Neuron (in vitro differentiated cells): Measurements from ENCODE around the gene RETSAT.
"Not testable (repeated sequence)": the region's sequence is repeated elsewhere in the genome, so short reads cannot be mapped to it uniquely, and the experiment has no call there.

ENCODE experiments used
- H2AFZ ChIP-seq: one replicate; pipeline ENCODE4 v1.6.1; 2013; ENCODE audit warnings: low read depth, mild to moderate bottlenecking, inconsistent platforms, low read length, moderate library complexity
- H3K27me3 ChIP-seq: one replicate; pipeline ENCODE4 v1.6.1; 2013; ENCODE audit warnings: low read length; ENCODE audit not compliant: insufficient read depth
- H3K36me3 ChIP-seq: one replicate; pipeline ENCODE4 v1.6.1; 2013; ENCODE audit warnings: low read length; ENCODE audit not compliant: insufficient read depth
- H3K4me1 ChIP-seq: one replicate; pipeline ENCODE4 v1.6.1; 2013; ENCODE audit warnings: low read length; ENCODE audit not compliant: insufficient read depth
- H3K4me3 ChIP-seq: 2 replicates; pipeline ENCODE4 v1.5.1; 2013; ENCODE audit warnings: mild to moderate bottlenecking, low read length, moderate library complexity
- H3K9me3 ChIP-seq: one replicate; pipeline ENCODE4 v1.6.1; 2013; ENCODE audit warnings: low read length

The RETSAT gene

DNA sequence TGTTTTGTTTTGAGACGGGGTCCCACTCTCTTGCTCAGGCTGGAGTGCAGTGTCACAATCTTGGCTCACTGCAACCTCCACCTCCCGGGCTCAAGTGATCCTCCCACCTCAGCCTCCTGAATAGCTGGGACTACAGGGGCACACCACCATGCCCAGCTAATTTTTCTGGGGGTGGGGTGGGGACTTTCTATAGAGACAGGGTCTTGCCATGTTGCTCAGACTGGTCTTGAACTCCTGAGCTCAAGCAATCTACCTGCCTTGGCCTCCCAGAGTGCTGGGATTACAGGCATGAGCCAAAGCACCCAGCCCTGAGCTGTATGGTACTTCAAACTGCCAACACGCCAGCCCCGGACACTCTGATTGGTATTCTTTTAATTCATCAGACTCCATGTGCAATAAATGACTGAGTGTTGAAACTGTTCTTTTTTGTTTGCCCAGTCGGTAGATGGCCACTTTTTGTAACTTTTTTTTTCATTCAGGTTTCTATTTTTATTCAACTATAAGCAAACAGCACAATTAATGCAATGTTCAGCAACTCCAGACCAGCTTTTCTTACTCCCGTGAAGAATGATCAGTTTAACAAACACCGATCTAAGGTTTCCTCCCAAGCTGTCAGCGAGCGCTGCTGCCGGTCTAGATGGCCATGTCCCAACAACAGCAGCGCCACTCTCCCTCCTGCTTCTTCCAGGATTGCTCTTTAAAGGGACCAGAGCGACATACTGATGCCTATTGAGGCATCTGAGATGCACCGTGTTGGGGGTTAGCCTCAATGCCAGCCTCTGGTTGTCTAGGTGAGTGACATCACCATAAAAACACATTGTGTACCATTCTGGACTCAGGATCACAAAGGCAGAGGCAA lies 14.1 kb downstream of the RETSAT start:
- Histone ChIP-seq H3K9me3 (no peaks in the 10 kb centered on the region), H3K36me3 (peaks cover 6% of the 10 kb centered on the region), H3K4me3 (no peak overlapping the region), H3K27me3 (no peaks in the 10 kb centered on the region), H2AFZ (no peak overlapping the region), H3K4me1 (peaks cover 11% of the 10 kb centered on the region)

DNA sequence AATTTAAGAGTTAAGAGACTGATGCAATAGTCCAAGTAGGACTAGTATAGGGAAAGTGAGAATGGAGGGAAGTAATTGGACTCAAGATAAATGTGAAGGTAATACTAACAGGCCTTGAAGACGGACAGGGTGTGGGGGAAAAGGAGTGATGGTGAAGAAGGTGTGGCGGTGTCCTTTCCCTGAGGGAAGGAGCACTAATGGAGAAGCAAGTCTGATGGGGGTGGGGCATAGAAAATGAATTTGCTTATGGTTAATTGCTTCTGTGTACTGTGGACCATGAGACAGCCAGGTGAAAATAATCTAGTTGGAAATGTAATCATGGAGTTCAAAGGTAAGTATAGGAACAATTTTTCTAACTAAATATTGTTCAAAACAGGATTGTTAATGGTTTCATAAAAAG lies 19.4 kb downstream of the RETSAT start:
- Histone ChIP-seq H3K4me1 (peaks cover 11% of the 10 kb centered on the region), H3K27me3 (no peaks in the 10 kb centered on the region), H2AFZ (no peak overlapping the region), H3K4me3 (no peak overlapping the region), H3K36me3 (no peaks in the 10 kb centered on the region), H3K9me3 (no peaks in the 10 kb centered on the region)

DNA sequence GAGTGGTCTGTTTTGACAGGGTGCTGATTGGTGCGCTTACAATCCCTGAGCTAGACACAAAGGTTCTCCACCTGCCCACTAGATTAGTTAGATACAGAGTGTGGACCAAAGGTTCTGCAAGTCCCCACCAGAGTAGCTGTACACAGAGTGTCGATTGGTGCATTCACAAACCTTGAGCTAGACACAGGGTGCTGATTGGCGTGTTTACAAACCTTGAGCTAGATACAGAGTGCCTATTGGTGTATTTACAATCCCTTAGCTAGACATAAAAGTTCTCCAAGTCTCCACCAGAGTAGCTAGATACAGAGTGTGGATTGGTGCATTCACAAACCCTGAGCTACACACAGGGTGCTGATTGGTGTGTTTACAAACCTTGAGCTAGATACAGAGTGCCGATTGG lies 20.5 kb downstream of the RETSAT start:
- H3K9me3 ChIP-seq, H3K36me3 ChIP-seq, H3K27me3 ChIP-seq, H3K4me3 ChIP-seq, H2AFZ ChIP-seq: not testable (repeated sequence)
- H3K4me1 ChIP-seq = peaks cover 13% of the 10 kb centered on the region

DNA sequence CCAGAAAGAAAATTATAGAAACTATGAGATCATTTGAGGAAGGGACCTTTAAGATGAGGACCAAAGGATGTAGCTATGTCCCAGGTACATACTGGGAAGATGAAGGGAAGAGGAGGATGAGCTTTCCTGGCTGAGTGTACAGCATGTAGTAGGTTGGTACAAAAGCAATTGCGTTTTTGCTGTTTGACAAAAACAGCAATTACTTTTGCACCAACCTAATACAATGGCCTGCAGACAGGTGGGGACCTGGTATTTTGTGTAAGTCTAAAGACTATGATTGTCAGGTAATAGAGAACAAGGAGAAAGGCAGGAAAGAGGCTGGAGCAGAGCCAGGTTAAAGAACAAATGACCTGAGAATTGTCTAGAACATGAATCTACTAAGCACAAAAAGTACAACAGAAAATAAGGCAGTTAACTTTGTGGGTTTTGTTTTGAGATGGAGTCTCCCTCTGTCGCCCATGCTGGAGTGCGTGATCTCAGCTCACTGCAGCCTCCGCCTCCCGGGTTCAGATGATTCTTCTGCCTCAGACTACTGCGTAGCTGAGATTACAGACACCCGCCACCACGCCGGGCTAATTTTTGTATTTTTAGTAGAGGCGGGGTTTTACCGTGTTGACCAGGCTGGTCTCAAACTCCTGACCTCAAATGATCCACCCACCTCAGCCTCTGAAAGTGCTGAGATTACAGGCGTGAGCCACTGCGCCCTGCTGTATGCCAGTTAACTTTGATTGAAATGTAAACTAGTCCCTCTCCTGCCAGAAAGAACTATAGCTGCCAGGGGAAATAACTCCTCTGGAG lies 23.3 kb downstream of the RETSAT start:
- no peaks in the 10 kb centered on the region for H3K27me3 ChIP-seq
- no peak overlapping the region for H3K4me3 ChIP-seq
- peaks cover 6% of the 10 kb centered on the region for H3K36me3 ChIP-seq
- peaks cover 16% of the 10 kb centered on the region for H3K4me1 ChIP-seq
- no peak overlapping the region for H2AFZ ChIP-seq
- H3K9me3 ChIP-seq = no peaks in the 10 kb centered on the region

DNA sequence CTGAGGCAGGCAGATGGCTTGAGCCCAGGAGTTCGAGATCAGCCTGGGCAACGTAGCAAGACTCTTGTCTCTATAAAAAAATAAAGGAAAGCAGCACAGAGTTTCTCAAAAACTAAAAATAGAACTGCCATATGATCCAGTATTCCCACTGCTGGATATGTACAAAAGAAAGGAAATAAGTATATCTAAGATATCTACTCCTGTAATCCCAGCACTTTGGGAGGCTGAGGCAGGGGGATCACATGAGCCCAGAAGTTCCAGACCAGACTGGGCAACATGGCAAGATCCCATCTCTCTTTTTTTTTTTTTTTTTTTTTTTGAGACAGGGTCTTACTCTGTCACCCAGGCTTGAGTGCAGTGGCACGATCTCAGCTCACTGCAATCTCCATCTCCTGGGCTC lies 24.6 kb downstream of the RETSAT start:
- H3K4me1 ChIP-seq = peaks cover 28% of the 10 kb centered on the region
- not testable (repeated sequence) for H3K4me3 ChIP-seq

DNA sequence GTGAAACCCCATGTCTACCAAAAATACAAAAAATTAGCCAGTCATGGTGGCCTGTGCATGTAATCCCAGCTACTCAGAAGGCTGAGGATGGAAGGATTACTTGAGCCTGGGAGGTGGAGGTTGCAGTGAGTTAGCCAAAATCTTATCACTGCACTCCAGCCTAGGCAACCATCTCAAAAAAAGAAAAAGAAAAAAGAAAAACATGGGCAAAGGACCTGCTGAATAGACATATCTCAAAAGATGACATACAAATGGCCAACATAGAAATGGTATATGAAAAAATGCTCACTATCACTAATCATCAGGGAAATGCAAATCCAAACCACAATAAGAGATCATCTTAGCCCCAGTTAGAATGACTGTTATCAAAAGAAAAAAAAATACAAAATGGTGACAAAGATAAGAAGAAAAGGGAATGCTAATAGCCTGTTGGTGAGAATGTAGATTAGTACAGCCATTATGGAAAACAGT lies 25.1 kb downstream of the RETSAT start:
- Histone ChIP-seq H3K9me3 (no peaks in the 10 kb centered on the region), H3K27me3 (no peaks in the 10 kb centered on the region), H3K4me1 (peaks cover 28% of the 10 kb centered on the region), H3K4me3 (peak overlapping the region; percentile 62), H2AFZ (no peak overlapping the region), H3K36me3 (peaks cover 21% of the 10 kb centered on the region)

More for the DNA sequence above, 24.6 kb downstream of the RETSAT start:
- H3K9me3 ChIP-seq, H2AFZ ChIP-seq, H3K27me3 ChIP-seq: not testable (repeated sequence)
- H3K36me3 ChIP-seq = peaks cover 16% of the 10 kb centered on the region

DNA sequence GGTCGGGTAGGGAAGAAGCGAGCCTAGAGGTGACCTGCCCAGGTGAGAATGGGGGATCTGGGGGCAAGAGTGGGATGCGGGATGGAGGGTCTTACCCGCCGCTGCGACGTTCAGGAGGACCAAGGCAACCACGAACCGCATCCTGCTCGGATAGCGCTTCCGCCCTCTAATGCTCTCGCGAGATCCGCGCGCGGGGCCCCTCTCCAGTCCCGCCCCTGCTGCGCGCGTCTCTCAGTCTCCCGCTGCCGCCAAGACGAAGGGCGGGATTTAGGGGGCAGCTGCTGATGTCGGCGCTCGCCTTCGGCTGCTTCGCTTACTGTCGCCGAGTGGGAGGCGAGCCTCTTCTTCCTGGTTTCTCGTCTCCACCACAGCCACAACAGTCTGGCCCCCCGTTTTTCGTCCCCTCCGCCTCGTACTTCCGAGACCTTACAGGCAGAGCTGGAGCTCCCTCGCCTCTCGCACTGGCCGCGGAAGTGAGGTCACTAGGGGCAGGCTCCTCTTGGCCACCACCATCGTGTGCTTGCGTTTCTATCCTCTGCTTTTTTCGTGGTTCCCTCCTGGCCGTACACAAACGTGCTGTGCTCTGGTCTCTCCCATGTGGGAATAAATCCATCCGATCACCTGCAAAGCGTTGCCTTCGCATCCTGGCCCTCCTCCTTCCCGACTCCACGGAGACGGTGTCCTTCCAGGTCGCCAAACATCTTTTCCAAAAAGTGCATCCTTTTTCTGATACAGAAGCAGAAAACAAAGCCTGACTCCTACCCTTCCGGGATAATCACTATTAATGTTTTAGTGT lies 26.3 kb downstream of the RETSAT start, which contains the start of gene TGOLN2:
Gene TGOLN2 (minus strand): TSS at position 168 of the 796 bp plus-strand sequence. CDS start 27 bp downstream, at position 141.
- peak within 1 kb of the TSS; percentile 4 for H2AFZ ChIP-seq
- H3K4me1 ChIP-seq = peaks cover 28% of the 10 kb centered on the region
- peak within 1 kb of the TSS; percentile 62 for H3K4me3 ChIP-seq
- no peaks in the 10 kb centered on the region for H3K9me3 ChIP-seq
- H3K27me3 ChIP-seq = no peaks in the 10 kb centered on the region
- H3K36me3 ChIP-seq = peaks cover 29% of the 10 kb centered on the region

GRCh38 chr2:85327160-85327821 lies 27.0 kb downstream of the RETSAT start:
- Histone ChIP-seq H3K27me3 (no peaks in the 10 kb centered on the region), H2AFZ (peak overlapping the region; percentile 4), H3K36me3 (peaks cover 35% of the 10 kb centered on the region), H3K4me3 (peak overlapping the region; percentile 62), H3K9me3 (no peaks in the 10 kb centered on the region), H3K4me1 (peaks cover 28% of the 10 kb centered on the region)

GRCh38 chr2:85326406-85327159 lies 27.7 kb downstream of the RETSAT start:
- H3K36me3 ChIP-seq = peaks cover 42% of the 10 kb centered on the region
- H3K27me3 ChIP-seq = no peaks in the 10 kb centered on the region
- H3K4me1 ChIP-seq = peaks cover 28% of the 10 kb centered on the region
- H3K9me3 ChIP-seq = no peaks in the 10 kb centered on the region
- peak overlapping the region; percentile 62 for H3K4me3 ChIP-seq
- no peak overlapping the region for H2AFZ ChIP-seq

DNA sequence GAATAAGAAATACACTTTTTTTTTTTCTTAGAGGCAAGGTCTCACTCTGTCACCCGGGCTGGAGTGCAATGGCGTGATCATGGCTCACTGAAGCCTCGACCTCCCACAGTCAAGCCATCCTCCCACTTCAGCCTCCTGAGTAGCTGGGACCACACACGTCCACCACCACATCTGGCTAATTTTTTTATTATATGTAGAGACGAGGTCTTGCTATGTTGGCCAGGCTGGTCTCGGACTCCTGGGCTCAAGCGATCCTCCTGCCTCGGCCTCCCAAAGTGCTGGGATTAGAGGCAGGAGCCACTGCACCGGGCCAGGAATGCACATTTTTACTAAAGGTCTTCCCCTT lies 28.9 kb downstream of the RETSAT start:
- Histone ChIP-seq H3K4me3 (peak overlapping the region; percentile 62), H3K36me3 (peaks cover 53% of the 10 kb centered on the region)

DNA sequence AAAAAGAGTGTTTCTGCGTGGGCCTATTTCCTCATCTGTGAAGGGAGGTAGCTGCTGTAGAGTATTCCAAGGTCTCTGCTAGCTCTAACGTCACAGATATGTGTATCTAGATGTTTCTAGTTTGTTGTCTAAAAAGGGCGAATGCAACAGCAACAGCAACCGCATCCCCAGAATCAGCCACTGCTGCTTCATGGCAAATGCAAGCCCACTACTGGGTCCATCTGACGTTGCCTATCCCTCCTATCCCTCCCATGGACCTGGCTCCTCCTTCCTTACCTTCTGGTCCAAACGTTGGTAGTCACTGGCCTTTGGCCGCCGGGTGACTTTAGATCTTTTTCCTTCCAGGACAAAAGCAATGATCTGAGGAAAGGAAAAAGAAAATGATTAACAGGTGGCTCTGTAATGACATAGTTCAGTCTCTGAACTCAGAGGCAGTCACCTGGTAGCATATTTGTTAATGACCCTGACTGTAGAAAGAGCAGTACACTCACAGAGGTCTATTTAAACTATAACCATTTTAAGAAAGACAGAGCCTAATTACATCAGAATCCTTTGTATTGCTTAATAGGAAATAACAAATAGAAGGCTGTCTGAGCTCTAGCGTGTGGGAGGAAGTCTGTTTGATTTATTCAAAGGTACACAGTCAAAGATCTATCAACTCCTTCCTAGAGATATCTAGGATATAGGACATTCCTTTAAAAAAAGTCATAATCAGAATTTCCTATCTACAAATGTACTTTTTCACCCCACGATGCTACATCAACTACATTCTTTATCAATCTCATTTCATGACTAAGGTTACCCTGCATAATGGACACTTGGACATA lies 29.5 kb downstream of the RETSAT start:
- Histone ChIP-seq H3K4me3 (peak overlapping the region; percentile 62), H3K36me3 (peaks cover 59% of the 10 kb centered on the region)

More for the DNA sequence above, 28.9 kb downstream of the RETSAT start:
- Histone ChIP-seq H3K9me3 (no peaks in the 10 kb centered on the region), H3K27me3 (no peaks in the 10 kb centered on the region), H3K4me1 (peaks cover 28% of the 10 kb centered on the region), H2AFZ (no peak overlapping the region)

More for the DNA sequence above, 29.5 kb downstream of the RETSAT start:
- no peak overlapping the region for H2AFZ ChIP-seq
- H3K9me3 ChIP-seq = no peaks in the 10 kb centered on the region
- peaks cover 28% of the 10 kb centered on the region for H3K4me1 ChIP-seq
- H3K27me3 ChIP-seq = no peaks in the 10 kb centered on the region
